Neuronal stem cell (in vitro differentiated cells): Measurements from ENCODE around the gene HDAC4.
A peak's percentile ranks its signal among the peaks of the same experiment; 100 is the strongest.

Source experiments
- DNase-seq: peaks from one replicate; pipeline ENCODE4 v3.0.0-alpha.2; 2013; ENCODE audit warnings: low spot score
- H2AFZ ChIP-seq: one replicate; pipeline ENCODE4 v1.6.1; 2013; ENCODE audit warnings: mild to moderate bottlenecking, low read length, inconsistent platforms
- H2AK5ac ChIP-seq: 2 replicates; pipeline ENCODE4 v1.6.1; 2013; ENCODE audit warnings: low read depth, mild to moderate bottlenecking, inconsistent platforms, low read length, moderate library complexity, mixed read lengths
- H2BK120ac ChIP-seq: 2 replicates; pipeline ENCODE4 v1.6.1; 2013; ENCODE audit warnings: low read depth, mild to moderate bottlenecking, inconsistent platforms, low read length, moderate library complexity, mixed read lengths
- H2BK12ac ChIP-seq: one replicate; pipeline ENCODE4 v1.6.1; 2013; ENCODE audit warnings: low read length, inconsistent platforms
- H2BK15ac ChIP-seq: 2 replicates; pipeline ENCODE4 v1.6.1; 2013; ENCODE audit warnings: mild to moderate bottlenecking, low read length, inconsistent platforms, mixed read lengths
- H2BK5ac ChIP-seq: one replicate; pipeline ENCODE4 v1.6.1; 2013; ENCODE audit warnings: inconsistent platforms, mild to moderate bottlenecking, low read length, moderate library complexity
- H3K14ac ChIP-seq: one replicate; pipeline ENCODE4 v1.6.1; 2013; ENCODE audit warnings: low read length, inconsistent platforms
- H3K18ac ChIP-seq: 2 replicates; pipeline ENCODE4 v1.6.1; 2013; ENCODE audit warnings: low read length, inconsistent platforms
- H3K23ac ChIP-seq: 2 replicates; pipeline ENCODE4 v1.6.1; 2013; ENCODE audit warnings: low read depth, mild to moderate bottlenecking, mixed read lengths, low read length, inconsistent platforms; ENCODE audit not compliant: poor library complexity
- H3K27ac ChIP-seq: replicated peaks from 3 replicates; pipeline ENCODE4 v1.5.1; 2013; ENCODE audit warnings: low read length, inconsistent platforms
- H3K27me3 ChIP-seq, 3 experiments: 2 replicates each; pipeline ENCODE4 v1.6.1; 2013; ENCODE audit warnings: low read length in 3 of 3, mild to moderate bottlenecking in 2 of 3, inconsistent platforms in 1 of 3, low read depth in 1 of 3, mixed read lengths in 1 of 3, moderate library complexity in 1 of 3; ENCODE audit not compliant: control insufficient read depth in 3 of 3, insufficient read depth in 3 of 3
- H3K36me3 ChIP-seq, 2 donors: replicated peaks in 1 of 2; 2 replicates each; pipeline ENCODE4 v1.6.1; 2013; ENCODE audit warnings: low read length in 2 of 2; ENCODE audit not compliant: control insufficient read depth in 2 of 2, insufficient read depth in 2 of 2
- H3K4ac ChIP-seq: 2 replicates; pipeline ENCODE4 v1.6.1; 2013; ENCODE audit warnings: inconsistent platforms, mild to moderate bottlenecking, low read length, moderate library complexity
- H3K4me1 ChIP-seq, 2 donors: 1 replicate in 1 of 2; 2 replicates in 1 of 2; pipeline ENCODE4 v1.6.1; 2013; ENCODE audit warnings: low read length in 2 of 2, low read depth in 1 of 2; ENCODE audit not compliant: control insufficient read depth in 2 of 2, insufficient read depth in 1 of 2
- H3K4me2 ChIP-seq: one replicate; pipeline ENCODE4 v1.6.1; 2013; ENCODE audit warnings: mild to moderate bottlenecking, low read length, inconsistent platforms; ENCODE audit not compliant: insufficient read depth, poor library complexity, severe bottlenecking
- H3K4me3 ChIP-seq, 2 donors: 2 replicates each; pipeline ENCODE4 v1.5.1; 2013; ENCODE audit warnings: low read length in 2 of 2, mild to moderate bottlenecking in 2 of 2, inconsistent platforms in 1 of 2, moderate library complexity in 1 of 2
- H3K79me1 ChIP-seq: one replicate; pipeline ENCODE4 v1.6.1; 2013; ENCODE audit warnings: low read depth, mild to moderate bottlenecking, inconsistent platforms, low read length, moderate library complexity
- H3K9ac ChIP-seq: one replicate; pipeline ENCODE4 v1.6.1; 2013; ENCODE audit warnings: mild to moderate bottlenecking, low read depth, low read length, inconsistent platforms; ENCODE audit not compliant: poor library complexity
- H3K9me3 ChIP-seq, 2 donors: replicated peaks in 1 of 2; 2 replicates each; pipeline versions ENCODE3 to v1.6.1; 2013; ENCODE audit warnings: low read length in 2 of 2, mild to moderate bottlenecking in 2 of 2, inconsistent platforms in 1 of 2, low read depth in 1 of 2, mixed read lengths in 1 of 2, moderate library complexity in 1 of 2; ENCODE audit not compliant: control insufficient read depth in 2 of 2, insufficient read depth in 1 of 2
- H4K8ac ChIP-seq: one replicate; pipeline ENCODE4 v1.6.1; 2013; ENCODE audit warnings: low read depth, mild to moderate bottlenecking, inconsistent platforms, low read length, moderate library complexity
- H4K91ac ChIP-seq: one replicate; pipeline ENCODE4 v1.6.1; 2013; ENCODE audit warnings: low read length, low read depth, mild to moderate bottlenecking, inconsistent platforms; ENCODE audit not compliant: poor library complexity
- WGBS, 2 donors: extraction: QIAGEN DNeasy Blood & Tissue Kit; methylation state at CpG; one replicate each; pipeline ENCODE4 v1.1.7; 2013; ENCODE audit warnings: missing lambda C conversion rate in 2 of 2, mixed read lengths in 1 of 2; ENCODE audit not compliant: insufficient read length in 2 of 2, insufficient replicate concordance in 1 of 2; ENCODE audit errors: extremely low coverage in 2 of 2; 5-methylcytosine and 5-hydroxymethylcytosine counted together

The HDAC4 gene

DNA sequence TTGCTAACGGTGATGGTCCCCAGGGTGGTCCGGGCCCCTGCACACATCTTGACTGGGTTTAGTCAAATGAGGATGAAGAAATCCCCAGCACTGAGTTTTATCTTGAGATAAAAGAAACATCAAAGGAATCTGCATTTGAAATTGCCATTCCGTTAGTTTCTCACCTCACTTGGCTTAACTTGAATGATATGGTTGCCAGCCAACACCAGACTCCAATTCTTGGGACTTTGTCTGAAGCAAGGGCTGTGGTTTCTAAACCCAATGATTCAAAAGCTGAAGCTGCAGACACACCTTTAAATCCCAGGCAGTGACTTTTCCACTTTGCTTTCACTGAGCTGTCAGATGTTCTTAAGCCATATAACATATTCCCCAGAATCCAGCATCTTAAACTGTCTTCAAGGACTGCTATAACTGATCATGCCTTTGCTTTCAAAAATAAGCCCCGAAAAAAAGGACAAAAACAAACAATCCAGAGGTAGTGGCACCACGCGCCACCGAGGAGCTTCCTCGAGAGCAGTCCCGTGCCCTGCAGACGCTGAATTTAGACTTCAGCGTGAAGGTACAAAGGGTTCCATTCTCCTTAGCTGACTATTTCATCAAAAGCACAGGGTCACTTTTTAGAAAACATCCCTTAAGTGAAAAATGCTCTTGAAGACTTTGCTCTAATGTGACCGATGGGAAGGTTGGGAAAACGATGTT is 189.3 kb downstream of the HDAC4 start:
- Histone ChIP-seq H3K27me3 (no peaks in the 10 kb centered on the region), H3K4me1 (peaks cover 35 to 36% of the 10 kb centered on the region in 2 donors), H3K4me2 (no peak overlapping the region), H3K79me1 (peaks cover 4% of the 10 kb centered on the region), H2BK12ac (no peak overlapping the region), H2BK15ac (no peak overlapping the region), H2BK5ac (no peak overlapping the region), H2AK5ac (no peak overlapping the region), H3K27ac (no peak overlapping the region), H3K9me3 (no peaks in the 10 kb centered on the region), H3K36me3 (no peaks in the 10 kb centered on the region), H3K18ac (no peak overlapping the region), H4K91ac (no peak overlapping the region), H3K4me3 (no peak overlapping the region), H3K23ac (no peak overlapping the region), H2AFZ (no peak overlapping the region), H3K9ac (no peak overlapping the region), H2BK120ac (no peak overlapping the region), H3K4ac (no peak overlapping the region), H3K14ac (no peak overlapping the region), H4K8ac (no peak overlapping the region)
- no peak for DNase-seq
- no CpG with 5 or more reads among the region's 13 CpGs for WGBS, 2 donors

- no CpG with 5 or more reads among the region's 14 CpGs for WGBS, 2 donors
These were observed 191.0 kb downstream of the HDAC4 start for GRCh38 chr2:239209783-239210182.

DNA sequence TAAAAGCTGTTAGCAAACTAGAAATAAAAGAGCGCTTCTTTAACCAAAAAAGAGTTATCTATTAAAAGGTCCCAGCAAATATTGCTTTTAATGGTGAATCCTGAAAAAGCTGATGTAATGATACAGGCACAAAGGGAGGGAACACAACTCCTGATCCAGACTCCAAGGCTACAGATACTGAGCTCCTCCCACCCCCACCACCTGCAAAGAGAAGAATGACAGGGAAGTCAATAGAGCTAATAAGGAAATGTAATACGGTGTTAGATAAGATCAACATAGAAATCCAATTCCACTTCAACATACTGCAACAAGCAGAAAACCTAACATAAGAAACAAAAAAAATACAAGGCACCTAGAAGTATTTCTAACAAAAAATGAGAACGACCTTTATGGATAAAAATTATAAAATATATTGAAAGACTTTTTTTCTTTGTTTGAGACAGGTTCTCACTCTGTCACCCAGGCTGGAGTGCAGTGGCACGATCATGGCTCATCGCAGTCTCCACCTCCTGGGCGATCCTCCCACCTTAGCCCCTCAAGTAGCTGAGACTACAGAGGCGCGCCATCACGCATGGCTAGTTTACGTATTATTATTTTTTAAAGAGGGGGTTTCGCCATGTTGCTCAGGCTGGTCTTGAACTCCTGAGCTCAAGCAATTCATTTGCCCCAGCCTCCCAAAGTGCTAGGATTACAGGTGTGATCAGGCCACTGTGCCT is 192.2 kb downstream of the HDAC4 start:
- no peak overlapping the region for H2BK5ac ChIP-seq
- no peak overlapping the region for H3K23ac ChIP-seq
- no peak overlapping the region for H3K14ac ChIP-seq
- H3K9ac ChIP-seq = no peak overlapping the region
- H2AFZ ChIP-seq = no peak overlapping the region
- H4K91ac ChIP-seq = no peak overlapping the region
- H2BK120ac ChIP-seq = no peak overlapping the region
- H2BK12ac ChIP-seq = no peak overlapping the region
- no peak overlapping the region for H3K27ac ChIP-seq
- no peak overlapping the region for H4K8ac ChIP-seq
- no peak overlapping the region for H2BK15ac ChIP-seq
- H3K27me3 ChIP-seq = no peaks in the 10 kb centered on the region
- WGBS, 2 donors = no CpG with 5 or more reads among the region's 11 CpGs
- peaks cover 3% of the 10 kb centered on the region for H3K79me1 ChIP-seq
- no peaks in the 10 kb centered on the region for H3K36me3 ChIP-seq
- no peak overlapping the region for H2AK5ac ChIP-seq
- peaks cover 34 to 35% of the 10 kb centered on the region in 2 donors for H3K4me1 ChIP-seq
- no peak for DNase-seq
- no peak overlapping the region for H3K4ac ChIP-seq
- H3K4me3 ChIP-seq = no peak overlapping the region
- no peak overlapping the region for H3K4me2 ChIP-seq
- no peak overlapping the region for H3K18ac ChIP-seq
- H3K9me3 ChIP-seq = no peaks in the 10 kb centered on the region

More at GRCh38 chr2:239209783-239210182, 191.0 kb downstream of the HDAC4 start:
- peaks cover 35 to 36% of the 10 kb centered on the region in 2 donors for H3K4me1 ChIP-seq
- no peaks in the 10 kb centered on the region for H3K27me3 ChIP-seq
- no peak overlapping the region for H3K4ac ChIP-seq
- no peak overlapping the region for H4K8ac ChIP-seq
- no peak overlapping the region for H3K23ac ChIP-seq
- H3K27ac ChIP-seq = no peak overlapping the region
- H2BK120ac ChIP-seq = no peak overlapping the region
- no peaks in the 10 kb centered on the region for H3K36me3 ChIP-seq
- peaks cover 3% of the 10 kb centered on the region for H3K79me1 ChIP-seq
- no peak overlapping the region for H3K14ac ChIP-seq
- no peak overlapping the region for H3K9ac ChIP-seq
- H4K91ac ChIP-seq = no peak overlapping the region
- DNase-seq = no peak
- H3K4me2 ChIP-seq = no peak overlapping the region
- no peak overlapping the region for H2BK5ac ChIP-seq
- no peak overlapping the region for H3K4me3 ChIP-seq
- no peak overlapping the region for H2AK5ac ChIP-seq
- no peak overlapping the region for H2BK15ac ChIP-seq
- no peak overlapping the region for H2AFZ ChIP-seq
- peak overlapping the region; percentile 25 for H3K18ac ChIP-seq
- no peaks in the 10 kb centered on the region for H3K9me3 ChIP-seq
- H2BK12ac ChIP-seq = no peak overlapping the region

DNA sequence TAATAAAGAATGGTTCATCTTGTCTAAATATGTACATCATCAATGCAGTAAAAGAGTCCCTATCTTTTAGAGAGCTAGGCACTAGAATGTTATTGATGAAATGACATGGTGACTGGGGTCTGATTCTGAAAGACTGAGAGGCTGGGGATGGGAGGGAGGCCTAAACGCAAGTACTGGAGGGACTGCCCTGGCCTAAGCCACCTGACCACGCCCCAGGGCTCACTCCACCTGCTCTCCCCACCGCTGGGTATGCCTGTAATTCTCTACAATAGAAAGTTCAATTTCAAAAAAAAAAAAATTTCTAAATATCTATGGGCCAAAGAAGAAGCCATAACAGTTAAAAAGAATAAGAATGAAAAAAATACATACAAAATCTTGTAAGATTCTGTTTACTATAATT is 194.0 kb downstream of the HDAC4 start:
- no peak overlapping the region for H3K4ac ChIP-seq
- no peaks in the 10 kb centered on the region for H3K27me3 ChIP-seq
- peaks cover 3% of the 10 kb centered on the region for H3K79me1 ChIP-seq
- no peak overlapping the region for H3K4me2 ChIP-seq
- no peak overlapping the region for H3K9ac ChIP-seq
- H4K91ac ChIP-seq = no peak overlapping the region
- no peak overlapping the region for H2BK15ac ChIP-seq
- no peaks in the 10 kb centered on the region for H3K9me3 ChIP-seq
- H2BK5ac ChIP-seq = no peak overlapping the region
- no peak overlapping the region for H3K27ac ChIP-seq
- no peak overlapping the region for H2BK120ac ChIP-seq
- no peak overlapping the region for H3K18ac ChIP-seq
- H3K4me1 ChIP-seq = peaks cover 22 to 24% of the 10 kb centered on the region in 2 donors
- no peak overlapping the region for H3K4me3 ChIP-seq
- WGBS, 2 donors = no CpG with 5 or more reads among the region's 3 CpGs
- H3K36me3 ChIP-seq = no peaks in the 10 kb centered on the region
- H3K23ac ChIP-seq = no peak overlapping the region
- no peak for DNase-seq
- H2BK12ac ChIP-seq = no peak overlapping the region
- H4K8ac ChIP-seq = no peak overlapping the region
- no peak overlapping the region for H3K14ac ChIP-seq
- no peak overlapping the region for H2AFZ ChIP-seq
- H2AK5ac ChIP-seq = no peak overlapping the region
